ENCODE data around the gene TCF7.

Gene TCF7

DNA sequence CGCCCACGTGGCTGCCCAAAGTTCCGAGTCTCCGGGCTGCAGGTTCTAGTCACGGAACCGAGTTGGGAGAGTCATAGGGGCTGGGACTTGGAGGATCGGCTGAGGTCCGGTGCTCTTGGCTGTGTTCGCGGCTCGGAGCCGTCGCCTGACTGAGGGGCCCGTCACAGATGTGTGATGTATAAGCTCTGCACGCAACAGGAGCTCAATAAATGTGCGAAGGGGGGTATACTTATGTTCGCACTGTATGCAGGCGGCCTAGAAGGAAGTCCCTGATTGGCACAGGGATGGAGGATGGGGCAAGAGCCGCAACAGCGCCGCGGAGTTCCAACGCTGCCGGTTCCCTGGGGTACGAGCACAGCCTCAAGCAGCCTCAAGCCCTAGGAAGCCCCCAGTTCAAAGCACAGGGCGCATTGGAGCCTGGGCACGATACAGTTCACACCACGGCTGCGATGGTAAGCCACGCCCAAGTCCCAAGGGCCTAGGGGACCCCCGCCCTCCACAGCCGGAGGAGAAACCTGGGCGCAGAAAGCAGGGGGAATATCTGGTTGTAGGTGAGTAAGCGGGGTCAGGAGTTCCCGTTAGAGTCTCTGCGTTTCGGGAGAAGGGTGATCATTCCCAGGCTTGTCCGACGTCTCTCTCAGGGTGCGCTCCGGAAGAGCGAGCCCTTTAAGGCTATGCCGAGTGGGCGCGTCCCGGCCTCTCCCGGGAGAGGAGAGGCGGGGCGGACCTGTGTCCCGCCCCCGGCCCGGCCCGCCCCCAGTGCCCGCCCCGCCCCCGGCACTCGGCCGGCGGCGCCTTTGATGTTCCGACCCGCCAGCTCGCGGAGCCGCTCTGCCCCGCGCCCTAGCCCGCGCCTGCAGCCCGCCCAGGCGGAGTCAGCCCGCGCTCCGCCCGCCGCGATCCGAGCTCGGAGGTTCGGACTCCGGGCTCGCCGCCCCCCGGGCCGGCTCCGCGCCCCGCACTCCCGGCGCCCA is at the start of gene TCF7:
TCF7 (plus strand) TSS at position 780 of the 974 bp plus-strand sequence. CDS start 226 bp downstream, outside the sequence.
- peak; percentile 72 for DNase-seq

DNA sequence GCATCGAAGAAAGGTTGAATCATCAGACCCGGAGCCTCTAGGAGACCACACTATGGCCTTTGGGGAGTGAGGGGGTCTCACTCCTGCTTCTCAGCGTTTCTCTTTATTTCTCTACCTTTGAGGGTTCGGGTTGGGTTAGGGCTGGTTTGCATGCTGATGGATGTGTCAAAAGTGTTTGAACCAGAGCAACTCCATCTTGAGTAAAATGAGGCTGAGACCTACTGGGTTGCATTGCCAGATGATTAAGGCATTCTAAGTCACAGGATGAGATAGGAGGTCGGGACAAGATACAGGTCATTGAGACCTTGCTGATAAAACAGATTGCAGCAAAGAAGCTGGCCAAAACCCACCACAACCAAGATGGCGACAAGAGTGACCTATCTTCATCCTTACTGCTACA is 44.9 kb upstream of the TCF7 start:
- DNase-seq = no peak

DNA sequence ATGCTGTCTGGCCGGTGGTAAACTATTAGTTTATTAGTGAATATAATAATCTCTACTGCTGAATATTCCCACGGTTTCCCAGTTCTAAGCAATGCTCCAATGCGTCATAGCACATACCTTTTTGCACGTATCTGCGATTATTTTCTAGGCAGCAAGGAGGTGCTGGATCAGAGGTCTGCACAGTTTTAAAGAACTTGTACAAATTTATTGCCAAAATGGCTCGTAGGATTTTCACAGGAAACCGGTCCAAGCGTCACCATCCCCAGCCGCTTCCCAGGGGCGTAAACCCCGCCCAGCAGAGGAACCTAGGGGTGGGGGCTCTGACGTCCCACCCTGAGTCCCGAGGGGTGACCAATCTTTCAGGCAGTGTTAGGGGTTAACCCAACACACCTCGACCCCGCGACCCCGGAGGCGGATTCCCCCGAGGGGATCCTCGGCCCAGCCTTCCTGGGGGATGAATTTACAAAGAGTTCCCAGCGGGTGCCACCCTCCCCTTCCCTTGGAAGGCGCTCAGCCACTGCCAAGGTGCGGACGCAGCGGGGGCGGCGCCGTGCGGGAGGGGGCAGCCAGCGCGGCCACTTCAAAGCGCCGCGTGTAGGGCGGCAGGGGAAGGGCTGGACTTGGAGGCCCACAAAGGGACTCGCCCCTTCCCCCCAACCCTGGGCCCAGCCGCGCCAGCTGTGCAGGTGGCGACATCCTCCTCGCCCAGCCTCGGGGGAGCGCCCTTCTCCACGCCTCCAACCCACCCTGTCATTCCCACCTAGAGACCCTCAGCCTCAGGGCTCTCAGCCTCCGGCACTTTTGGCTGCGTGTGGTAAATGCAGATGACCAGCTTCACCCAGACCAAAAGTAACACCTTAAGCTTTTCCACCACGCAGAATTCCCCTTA is 43.5 kb upstream of the TCF7 start:
- no peak for DNase-seq

DNA sequence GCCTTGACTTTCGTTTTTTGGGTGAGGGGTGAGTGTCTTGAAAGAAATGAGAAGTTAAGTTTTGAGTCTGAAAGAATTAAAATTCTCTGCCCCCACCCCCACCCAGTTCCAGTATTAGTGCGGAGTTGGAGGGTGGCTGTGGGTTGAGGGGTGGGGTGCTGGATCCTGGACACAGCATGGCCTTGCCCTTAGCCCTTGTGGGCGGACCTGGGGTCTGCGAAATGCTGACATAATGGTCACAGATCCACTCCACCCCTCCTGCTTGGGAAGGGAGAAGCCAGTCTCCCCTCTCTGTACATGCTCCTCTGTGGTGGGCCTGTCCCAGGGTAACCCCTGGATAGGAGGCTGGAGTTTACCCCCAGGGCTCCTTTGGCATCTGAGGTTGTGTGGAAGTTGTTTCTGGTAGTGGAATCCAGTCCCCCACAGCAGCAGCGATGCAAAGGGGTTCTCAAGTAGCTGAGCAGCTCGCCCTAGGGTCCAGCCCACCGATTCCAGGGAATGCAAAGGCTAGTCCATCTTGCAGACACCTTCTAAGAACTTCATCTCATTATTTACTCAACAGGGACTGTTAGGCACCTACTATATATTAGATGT is 42.8 kb upstream of the TCF7 start:
- DNase-seq = no peak

GRCh38 chr5:134072471-134073210 is 41.8 kb upstream of the TCF7 start:
- no peak for DNase-seq

DNA sequence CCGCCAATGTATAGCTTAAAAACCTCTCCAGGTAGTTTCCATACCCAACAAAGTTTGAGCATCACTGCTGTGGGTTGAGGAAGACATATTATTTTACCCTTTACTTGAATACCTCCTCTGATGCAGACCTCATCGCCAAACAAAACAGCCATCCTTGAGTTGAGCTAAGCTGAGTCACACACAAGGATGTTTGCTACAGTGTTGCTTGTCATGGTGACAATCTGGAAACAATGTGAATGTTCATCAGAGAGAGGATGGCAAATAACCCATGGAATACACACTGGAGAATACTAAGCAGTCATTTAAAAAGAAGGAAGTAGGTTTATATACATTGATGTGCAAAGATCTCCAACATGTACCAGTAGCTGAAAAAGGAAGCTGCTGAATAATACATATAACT is 41.1 kb upstream of the TCF7 start:
- DNase-seq = no peak

GRCh38 chr5:134075102-134075501 is 39.4 kb upstream of the TCF7 start:
- no peak for DNase-seq

- DNase-seq = no peak
These were observed 36.4 kb upstream of the TCF7 start for GRCh38 chr5:134077926-134078580.

- no peak for DNase-seq
These were observed 34.5 kb upstream of the TCF7 start for GRCh38 chr5:134079748-134080581.

DNA sequence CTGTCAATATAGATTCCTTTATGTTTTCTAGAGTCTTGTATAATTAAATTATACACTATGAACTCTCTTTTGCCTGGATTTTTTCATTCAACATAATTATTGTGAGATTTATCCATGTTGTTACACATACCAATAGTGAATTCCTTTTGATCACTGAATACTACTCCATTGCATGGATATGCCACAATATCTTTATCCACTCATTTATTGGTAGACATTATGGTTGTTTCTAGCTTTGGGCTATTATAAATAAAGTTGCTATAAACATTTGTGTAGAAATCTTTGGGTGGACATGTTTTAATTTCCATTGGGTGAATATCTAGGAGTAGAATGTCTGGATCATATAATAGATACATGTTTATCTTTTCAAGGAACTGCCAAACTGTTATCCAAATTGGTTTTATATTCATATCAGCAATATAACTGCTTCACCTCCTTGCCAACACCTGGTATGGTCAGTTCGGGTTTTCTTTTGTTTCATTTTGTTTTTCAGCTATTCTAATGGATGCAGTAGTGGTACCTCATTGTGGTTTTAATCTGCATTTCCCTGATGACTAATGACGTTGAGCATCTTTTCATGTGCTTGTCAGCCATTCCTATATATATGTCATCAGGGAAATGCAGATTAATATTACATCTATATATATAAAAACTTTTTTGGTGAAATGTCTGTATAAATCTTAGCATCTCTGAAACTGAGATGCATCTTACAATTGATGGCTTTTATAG is 32.1 kb upstream of the TCF7 start:
- no peak for DNase-seq

GRCh38 chr5:134083517-134083916 is 31.0 kb upstream of the TCF7 start:
- no peak for DNase-seq

DNA sequence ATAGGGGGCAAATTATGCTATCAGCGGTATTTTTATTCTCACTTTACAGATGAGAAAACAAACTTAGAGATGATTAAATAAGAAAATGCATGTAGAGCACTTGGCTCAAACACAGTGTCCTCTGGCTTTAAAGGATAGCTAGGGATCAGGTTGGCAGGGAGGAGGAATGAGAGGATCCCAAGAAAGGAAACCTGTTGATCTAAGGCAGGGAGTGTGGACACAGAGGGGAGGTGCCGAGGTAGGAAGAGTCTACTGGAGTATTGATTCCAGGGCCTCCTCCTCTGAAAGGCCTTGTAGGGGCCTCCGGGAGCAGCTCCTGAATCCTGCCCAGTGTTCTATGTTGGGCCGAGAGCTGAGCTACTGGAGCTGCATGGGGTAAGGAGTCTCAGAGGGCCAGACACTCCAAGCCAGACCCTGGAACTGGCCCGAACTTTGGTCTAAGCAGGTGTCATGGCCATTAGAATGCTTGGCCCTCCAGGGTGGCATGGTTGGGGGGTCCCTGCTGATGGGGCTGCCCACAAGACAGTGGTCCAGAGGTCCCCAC is 30.4 kb upstream of the TCF7 start:
- DNase-seq = no peak

GRCh38 chr5:134084570-134084969 is 29.9 kb upstream of the TCF7 start:
- DNase-seq = no peak

GRCh38 chr5:134085411-134085810 is 29.1 kb upstream of the TCF7 start:
- DNase-seq = no peak

GRCh38 chr5:134086225-134086942 is 28.1 kb upstream of the TCF7 start:
- DNase-seq = no peak

GRCh38 chr5:134086943-134087305 is 27.6 kb upstream of the TCF7 start:
- DNase-seq = peak; percentile 23

DNA sequence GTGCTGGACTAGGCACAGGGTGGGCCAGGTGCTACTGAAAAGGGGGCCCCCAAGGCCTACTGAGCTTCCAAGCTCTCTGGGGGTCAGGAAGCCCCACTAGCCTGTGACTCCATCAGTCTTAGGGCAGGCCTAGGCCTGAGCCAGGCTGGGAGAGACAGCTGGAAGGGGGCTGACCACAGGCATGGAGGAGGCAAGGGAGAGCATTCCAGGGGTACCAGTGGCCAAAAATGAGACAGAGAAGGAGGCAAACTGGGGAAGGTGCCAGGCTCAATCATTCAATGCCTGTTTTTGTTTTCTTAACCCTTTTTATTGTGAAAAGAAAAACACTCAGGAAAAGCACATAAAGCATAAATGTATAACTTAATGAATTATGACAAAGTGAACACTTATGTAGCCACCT is 26.2 kb upstream of the TCF7 start:
- DNase-seq = no peak

DNA sequence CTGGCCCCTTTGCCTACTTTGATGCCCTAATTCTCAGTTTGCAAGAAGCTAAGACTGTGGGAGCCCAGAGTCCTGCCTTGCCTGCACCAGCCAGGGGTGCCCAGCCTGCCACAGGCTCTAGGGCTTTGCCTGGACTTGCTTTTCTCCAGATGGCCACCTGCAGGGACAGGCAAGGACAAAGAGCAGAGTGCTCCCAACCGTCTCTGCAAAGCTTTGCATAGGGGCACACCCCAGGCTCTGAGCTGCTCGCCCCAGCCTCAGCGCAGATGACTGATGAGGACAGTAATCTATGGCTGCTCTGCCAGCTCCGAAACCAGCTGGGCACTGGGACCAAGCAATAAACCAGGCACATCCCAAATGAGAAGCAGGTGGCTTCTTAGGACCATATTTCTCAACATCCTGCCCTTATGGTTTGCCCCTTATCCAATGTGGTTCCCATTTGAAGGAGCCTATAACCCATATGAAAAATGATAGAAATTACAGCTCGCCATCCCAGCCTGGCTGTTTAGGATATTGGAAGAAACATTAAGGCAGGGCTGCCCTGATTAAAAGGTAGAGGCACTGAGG is 25.4 kb upstream of the TCF7 start:
- peak; percentile 32 for DNase-seq

DNA sequence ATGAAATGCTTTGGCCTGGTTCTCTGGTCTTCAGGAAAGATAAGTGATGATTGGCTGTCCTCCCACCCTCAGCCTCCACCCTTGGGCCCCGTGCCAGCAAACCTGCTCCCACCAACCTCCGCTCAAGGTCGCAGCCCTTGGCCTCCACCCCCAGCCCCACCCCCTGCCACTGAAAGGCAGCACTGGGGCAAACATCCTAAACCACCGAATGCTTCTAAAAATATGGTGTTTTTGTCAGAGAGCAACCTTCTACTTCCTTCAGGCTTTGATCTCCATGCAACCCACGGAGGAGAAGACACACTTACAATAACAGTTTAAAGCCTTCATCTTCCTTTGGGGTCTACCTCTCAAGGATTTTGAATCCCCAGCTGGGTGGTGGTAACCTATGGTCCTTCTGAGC is 24.0 kb upstream of the TCF7 start:
- no peak for DNase-seq
